Measurements from ENCODE around the gene ANAPC16.
"Not testable (repeated sequence)": the region's sequence is repeated elsewhere in the genome, so short reads cannot be mapped to it uniquely, and the experiment has no call there.

GRCh38 chr10:72279587-72279986 lies 63.8 kb downstream of the ANAPC16 start:
- TF ChIP-seq CTCF (IDR thresholded peaks at IDR 0.05): not testable (repeated sequence)
- peak in 1 of 3 donors; percentile 22 for TF ChIP-seq POLR2A (IDR thresholded peaks at IDR 0.05)
